K562 (cell line): Measurements from ENCODE around the gene CYP2B6. TPM values are rescaled to one million over a fixed set of nuclear protein-coding genes. Genes with fewer than 3 reads are reported as not detected.

Experiments
- ATAC-seq: fragments of 200-7000 bp; cut with Tn5 transposase; 3 replicates; pipeline ENCODE4 v1.9.1; 2020; ENCODE audit warnings: moderate library complexity
- BruUV-seq: library from RNA; stranded (reverse); fragments of 400-500 nt; replicated peaks from 2 replicates; lab custom pipeline; 2021; lab: Mats Ljungman, UMichigan
- CTCF ChIA-PET: fragments of 300-600 bp; formaldehyde crosslinking; extraction: SDS; loops from one replicate; lab custom pipeline; 2021; ENCODE audit warnings: low intra/inter-chr PET ratio; lab: Yijun Ruan, JAX
- POLR2A ChIA-PET: fragments of 300-600, 350-650 bp; sonication (Branson Sonifier 250); formaldehyde crosslinking; extraction: SDS; loops from one replicate; lab custom pipeline; 2021; ENCODE audit warnings: antibody characterized with exemption, inconsistent platforms; lab: Yijun Ruan, JAX
- DNase-seq, 4 experiments: peaks; one replicate each; pipeline versions ENCODE4 v3.0.0 to v3.0.0-alpha.2; 2011 to 2018; ENCODE audit warnings: low spot score in 3 of 4, mixed read lengths in 3 of 4; ENCODE audit errors: extremely low read depth in 1 of 4
- FAIRE-seq: peaks from 2 replicates; lab custom pipeline; 2011; peaks lifted over from hg19 to GRCh38; lab: Jason Lieb, UNC
- H2AFZ ChIP-seq: 2 replicates; pipeline ENCODE4 v1.6.0; 2011; ENCODE audit warnings: low read depth, low read length, control low read depth, inconsistent platforms
- H3K27ac ChIP-seq: fragments of 200-600 bp; 3 replicates; pipeline ENCODE4 v1.8.0; 2011; ENCODE audit warnings: low read depth, mild to moderate bottlenecking, control low read depth, inconsistent platforms, low read length, moderate library complexity, mixed read lengths; ENCODE audit errors: extremely low read depth
- H3K27me3 ChIP-seq, 2 experiments: fragments of 300-600 bp in 1 of 2; 2 replicates in 1 of 2; 3 replicates in 1 of 2; pipeline versions ENCODE4 v1.6.0 to v1.8.0; 2011; ENCODE audit warnings: inconsistent platforms in 2 of 2, low read length in 2 of 2, mild to moderate bottlenecking in 1 of 2, mixed read lengths in 1 of 2, moderate library complexity in 1 of 2; ENCODE audit not compliant: control insufficient read depth in 2 of 2, insufficient read depth in 2 of 2
- H3K36me3 ChIP-seq: fragments of 300-600 bp; 3 replicates; pipeline ENCODE4 v1.8.0; 2011; ENCODE audit warnings: mild to moderate bottlenecking, low read length, inconsistent platforms; ENCODE audit not compliant: control insufficient read depth, insufficient read depth
- H3K4me1 ChIP-seq, 2 experiments: fragments of 200-600 bp in 1 of 2; replicated peaks in 1 of 2; 2 replicates in 1 of 2; 3 replicates in 1 of 2; pipeline versions ENCODE4 v1.5.1 to v1.8.0; 2011; ENCODE audit warnings: inconsistent platforms in 2 of 2, low read length in 2 of 2, mild to moderate bottlenecking in 1 of 2, mixed read lengths in 1 of 2, moderate library complexity in 1 of 2; ENCODE audit not compliant: control insufficient read depth in 2 of 2, insufficient read depth in 2 of 2
- H3K4me2 ChIP-seq: 2 replicates; pipeline ENCODE4 v1.6.1; 2011; ENCODE audit warnings: low read length, control low read depth, inconsistent platforms, mixed read lengths; ENCODE audit not compliant: insufficient read depth
- H3K4me3 ChIP-seq: fragments of 200-600 bp; sonication (generic), shearing (Covaris generic); 2 replicates; pipeline ENCODE4 v1.5.1; 2016; ENCODE audit warnings: control low read depth, inconsistent platforms
- H3K79me2 ChIP-seq: fragments of 200-600 bp; 3 replicates; pipeline ENCODE4 v1.8.0; 2011; ENCODE audit warnings: low read length, inconsistent platforms; ENCODE audit not compliant: control insufficient read depth, insufficient read depth
- H3K9ac ChIP-seq, 2 experiments: 2 replicates each; pipeline versions ENCODE4 v1.6.0 to v1.6.1; 2011; ENCODE audit warnings: low read depth in 2 of 2, low read length in 2 of 2, control low read depth in 1 of 2, inconsistent platforms in 1 of 2, mild to moderate bottlenecking in 1 of 2, mixed read lengths in 1 of 2; ENCODE audit not compliant: insufficient read depth in 1 of 2
- H3K9me1 ChIP-seq: one replicate; pipeline ENCODE4 v1.6.0; 2011; ENCODE audit warnings: inconsistent platforms, mild to moderate bottlenecking, low read length, moderate library complexity; ENCODE audit not compliant: control insufficient read depth, insufficient read depth
- H3K9me3 ChIP-seq: replicated peaks from 2 replicates; pipeline ENCODE4 v1.5.1; 2011; ENCODE audit warnings: low read depth, low read length, inconsistent platforms; ENCODE audit not compliant: control insufficient read depth, insufficient read depth
- H4K20me1 ChIP-seq: replicated peaks from 2 replicates; pipeline ENCODE4 v1.6.1; 2011; ENCODE audit warnings: low read length, inconsistent platforms, mixed read lengths; ENCODE audit not compliant: control insufficient read depth, insufficient read depth
- E2F8 ChIP-seq: fragments of 450-650 bp; IDR thresholded peaks from 2 replicates; pipeline ENCODE4 v1.7.1; 2018; ENCODE audit warnings: mild to moderate bottlenecking, low read depth; ENCODE audit not compliant: partially characterized antibody
- NFIC ChIP-seq: fragments of 450-650 bp; IDR thresholded peaks from 2 replicates; pipeline ENCODE4 v1.6.1; 2017; ENCODE audit warnings: mild to moderate bottlenecking, inconsistent platforms
- NRF1 ChIP-seq, 2 experiments: fragments of 450-650 bp; IDR thresholded peaks in 1 of 2; conservative IDR thresholded peaks in 1 of 2; 2 replicates each; pipeline ENCODE4 v1.6.1; 2014; ENCODE audit warnings: mild to moderate bottlenecking in 2 of 2
- WGBS: fragments of 100-300 bp; shearing (Covaris generic); methylation state at CpG from one replicate; pipeline ENCODE4 v1.1.6; 2016; ENCODE audit warnings: low coverage, mixed read lengths; ENCODE audit not compliant: insufficient coverage; ENCODE audit errors: missing lambda C conversion rate; 5-methylcytosine and 5-hydroxymethylcytosine counted together
- in situ Hi-C: fragments of 300-500 bp; cut with MboI; formaldehyde crosslinking; loops from 4 replicates; pipeline ENCODE4 v1.15.0; 2018; ENCODE audit warnings: inconsistent platforms, mixed read lengths
- intact Hi-C: fragments of 100-400 bp; cut with micrococcal nuclease; formaldehyde crosslinking; loops from 2 replicates; pipeline ENCODE4 v1.14.2; 2022
- polyA plus RNA-seq, 8 experiments: library from polyadenylated mRNA; depleted of rRNA in 4 of 8; stranded (reverse) in 5 of 8; unstranded in 3 of 8; fragments of >200 nt; fragmentation: Nextera tagmentation in 2 of 8; fragmentation: Illumina TruSeq in 1 of 8; extraction: Ambion mirVana in 2 of 8; extraction: Trizol in 1 of 8; gene quantifications; 2 replicates each; pipeline versions ENCODE4 v1.2.1 to v1.2.3, GENCODE V29; 2011 to 2014; ENCODE audit warnings: inconsistent platforms in 1 of 8, missing spikeins in 1 of 8
- total RNA-seq, 7 experiments: library from RNA; depleted of rRNA in 6 of 7; stranded (reverse); fragments of >200 nt in 6 of 7; fragmentation: Illumina TruSeq in 2 of 7; extraction: Trizol in 2 of 7; gene quantifications; 2 replicates each; pipeline versions ENCODE4 v1.2.1 to v1.2.3, GENCODE V29; 2011 to 2021; ENCODE audit warnings: low replicate concordance in 1 of 7

The CYP2B6 gene
- total and polyA plus RNA-seq, 9 of the 15 experiments (the other 6 are each of a cell fraction or from before 2014, with no cell fraction given), result 0.04 TPM; not detected in 8

- no peaks in the 10 kb centered on the region for H3K79me2 ChIP-seq
- BruUV-seq, result no TSS peak
- H3K27me3 ChIP-seq, result peaks cover 0 to 6% of the 10 kb centered on the region in 2 experiments; a peak in 2 of 5 replicates
- peak; percentile 84 for FAIRE-seq
- H3K27ac ChIP-seq, result no peak overlapping the region
- H4K20me1 ChIP-seq, result no peaks in the 10 kb centered on the region
- peak overlapping the region; percentile 49 for H3K4me2 ChIP-seq
- 0% methylated on average over 2 of the region's 2 CpGs for WGBS
- no peaks in the 10 kb centered on the region for H3K9me3 ChIP-seq
- H3K4me1 ChIP-seq, result peaks cover 0 to 6% of the 10 kb centered on the region in 2 experiments; a peak in 1 of 5 replicates
- ChIA-PET CTCF (no interaction called here), POLR2A (interaction anchor here (0.5 kb wide), 1 partner anchor 212 kb away, joined by 3 read pairs; no protein-coding TSS in a partner anchor)
- H3K9me1 ChIP-seq, result no peaks in the 10 kb centered on the region
- peak; percentile 87 for ATAC-seq
- H3K9ac ChIP-seq, result no peak overlapping the region
- no peaks in the 10 kb centered on the region for H3K36me3 ChIP-seq
- peak overlapping the region; percentile 85 for H2AFZ ChIP-seq
- in situ Hi-C loops (no loop called here), intact Hi-C loops (no loop called here)
- no peak overlapping the region for H3K4me3 ChIP-seq
- peak in 1 of 4 experiments; percentile 29 for DNase-seq
- no peak for TF ChIP-seq NFIC
- peak; percentile 40 to 46; a peak in 3 of 4 replicates for TF ChIP-seq NRF1 (conservative IDR thresholded peaks at IDR 0.05 in 1 of 2, IDR thresholded peaks at IDR 0.05 in 1 of 2)
- no peak for TF ChIP-seq E2F8
Measured at GRCh38 chr19:40945645-40946044, 45.4 kb upstream of the CYP2B6 start.
